ENCODE results near the gene CNTN4. TPM values are rescaled to one million over a fixed set of nuclear protein-coding genes. Genes with fewer than 3 reads are reported as not detected.

The CNTN4 gene
- total RNA-seq, 4 donors from 2014 or later: 6.6 to 10.7 (median 9.7) TPM

DNA sequence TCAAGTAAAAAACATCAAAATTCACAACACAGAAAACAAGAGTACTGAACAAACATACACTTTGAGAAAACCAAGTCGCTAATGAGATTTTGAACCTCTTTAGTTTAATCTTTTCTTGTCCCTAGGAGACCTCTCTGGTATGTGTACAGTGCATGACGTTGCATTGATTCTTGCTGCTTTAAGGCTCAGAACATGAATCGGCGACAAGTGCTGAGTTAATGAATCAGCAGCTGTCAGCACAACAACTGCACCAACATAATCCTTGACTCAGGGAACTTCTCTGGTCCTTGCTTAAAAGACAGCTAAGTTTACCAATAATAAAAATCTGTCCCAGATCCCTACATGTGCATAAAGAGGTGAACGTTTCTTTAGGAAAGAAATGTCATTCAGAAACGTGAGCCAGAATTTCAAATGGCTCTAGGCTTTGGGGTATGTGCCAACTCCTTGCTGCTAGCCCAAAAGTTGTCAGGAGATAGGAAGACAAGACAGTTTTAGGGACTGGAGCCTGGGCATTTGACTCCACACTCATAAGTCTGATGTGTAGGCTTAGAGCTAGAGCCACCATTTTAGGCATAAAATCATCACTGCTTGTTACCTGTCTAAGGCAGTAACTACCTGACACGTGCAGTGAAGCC, 924.6 kb downstream of the CNTN4 start:
- intact Hi-C loops (cut with DNase I): no loop called here
- Histone ChIP-seq H3K4me1 (no peaks in the 10 kb centered on the region), H3K9me3 (no peaks in the 10 kb centered on the region), H3K4me3 (no peak overlapping the region), H3K36me3 (no peaks in the 10 kb centered on the region), H3K27ac (replicated peaks in 1 of 4) (no peak overlapping the region), H3K27me3 (no peaks in the 10 kb centered on the region)
- TF ChIP-seq POLR2AphosphoS5 (IDR thresholded peaks at IDR 0.05) (no peak), EP300 (IDR thresholded peaks at IDR 0.05) (no peak), POLR2A (IDR thresholded peaks at IDR 0.05; ENCODE audit: low read depth) (no peak)
- TF ChIP-seq, protein P1, sequence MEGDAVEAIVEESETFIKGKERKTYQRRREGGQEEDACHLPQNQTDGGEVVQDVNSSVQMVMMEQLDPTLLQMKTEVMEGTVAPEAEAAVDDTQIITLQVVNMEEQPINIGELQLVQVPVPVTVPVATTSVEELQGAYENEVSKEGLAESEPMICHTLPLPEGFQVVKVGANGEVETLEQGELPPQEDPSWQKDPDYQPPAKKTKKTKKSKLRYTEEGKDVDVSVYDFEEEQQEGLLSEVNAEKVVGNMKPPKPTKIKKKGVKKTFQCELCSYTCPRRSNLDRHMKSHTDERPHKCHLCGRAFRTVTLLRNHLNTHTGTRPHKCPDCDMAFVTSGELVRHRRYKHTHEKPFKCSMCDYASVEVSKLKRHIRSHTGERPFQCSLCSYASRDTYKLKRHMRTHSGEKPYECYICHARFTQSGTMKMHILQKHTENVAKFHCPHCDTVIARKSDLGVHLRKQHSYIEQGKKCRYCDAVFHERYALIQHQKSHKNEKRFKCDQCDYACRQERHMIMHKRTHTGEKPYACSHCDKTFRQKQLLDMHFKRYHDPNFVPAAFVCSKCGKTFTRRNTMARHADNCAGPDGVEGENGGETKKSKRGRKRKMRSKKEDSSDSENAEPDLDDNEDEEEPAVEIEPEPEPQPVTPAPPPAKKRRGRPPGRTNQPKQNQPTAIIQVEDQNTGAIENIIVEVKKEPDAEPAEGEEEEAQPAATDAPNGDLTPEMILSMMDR (IDR thresholded peaks at IDR 0.05): no peak
- DNase-seq (ENCODE audit: extremely low spot score): no peak
- WGBS: 58% methylated on average over 7 of the region's 7 CpGs

DNA sequence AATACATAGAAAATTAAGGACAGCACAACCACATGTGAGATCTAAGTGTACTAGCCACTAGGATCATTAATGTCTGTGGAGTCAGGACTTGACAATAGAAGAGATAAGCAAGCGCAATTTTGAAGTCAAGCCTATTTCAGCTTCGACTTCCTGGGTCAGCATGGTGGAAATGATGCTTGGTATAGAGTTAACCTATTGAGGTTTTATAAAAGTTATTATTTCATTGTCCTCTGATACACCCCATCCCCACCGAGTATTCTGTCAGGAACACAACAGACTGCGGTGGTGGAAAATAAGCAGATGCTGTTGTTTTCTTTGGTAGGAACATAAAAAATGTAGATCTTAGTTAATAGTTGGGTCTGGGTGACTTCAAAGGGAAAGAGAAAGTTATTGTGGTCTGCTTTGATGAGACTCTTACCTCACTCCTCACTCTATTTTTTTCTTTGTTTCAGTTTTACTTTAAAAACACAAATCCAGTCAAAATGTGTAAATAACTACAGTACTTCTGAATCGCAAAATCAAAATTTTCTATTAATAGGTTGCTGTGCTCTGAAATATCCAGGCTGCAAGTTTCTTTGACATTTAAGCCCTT, 929.4 kb downstream of the CNTN4 start:
- WGBS: 74% methylated on average over 5 of the region's 5 CpGs
- TF ChIP-seq EP300 (IDR thresholded peaks at IDR 0.05) (no peak), POLR2AphosphoS5 (IDR thresholded peaks at IDR 0.05) (no peak), POLR2A (IDR thresholded peaks at IDR 0.05; ENCODE audit: low read depth) (no peak)
- TF ChIP-seq, protein P1 (IDR thresholded peaks at IDR 0.05): no peak
- intact Hi-C loops (cut with DNase I): no loop called here
- Histone ChIP-seq H3K4me3 (no peak overlapping the region), H3K27ac (replicated peaks in 1 of 4) (no peak overlapping the region), H3K27me3 (no peaks in the 10 kb centered on the region), H3K9me3 (no peaks in the 10 kb centered on the region), H3K36me3 (no peaks in the 10 kb centered on the region), H3K4me1 (no peaks in the 10 kb centered on the region)
- DNase-seq (ENCODE audit: extremely low spot score): no peak

DNA sequence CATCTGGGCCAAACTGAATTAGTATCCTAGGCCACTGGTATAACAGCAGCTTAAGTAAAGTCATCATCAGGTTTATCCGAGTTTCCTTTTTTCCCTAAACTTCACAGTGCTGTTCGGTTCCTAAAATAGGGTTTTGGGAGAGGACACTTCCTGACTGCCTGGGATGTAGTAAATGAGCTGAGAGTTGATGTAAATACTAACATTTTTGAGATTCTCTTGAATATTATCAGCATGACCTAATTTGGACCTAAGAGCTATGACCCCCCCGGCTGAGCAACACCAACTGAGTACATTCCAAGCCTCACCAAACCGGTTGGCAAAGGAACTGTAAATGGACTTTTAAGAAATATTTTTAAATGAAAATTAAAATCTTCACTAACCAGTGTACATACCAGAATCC, 932.7 kb downstream of the CNTN4 start:
- intact Hi-C loops (cut with DNase I): no loop called here
- WGBS: 47% methylated on average over 4 of the region's 4 CpGs
- Histone ChIP-seq H3K36me3 (no peaks in the 10 kb centered on the region), H3K9me3 (no peaks in the 10 kb centered on the region), H3K27me3 (no peaks in the 10 kb centered on the region), H3K27ac (replicated peaks in 1 of 4) (no peak overlapping the region), H3K4me3 (no peak overlapping the region), H3K4me1 (no peaks in the 10 kb centered on the region)
- TF ChIP-seq, protein P1 (IDR thresholded peaks at IDR 0.05): no peak
- TF ChIP-seq POLR2AphosphoS5 (IDR thresholded peaks at IDR 0.05) (no peak), EP300 (IDR thresholded peaks at IDR 0.05) (no peak), POLR2A (IDR thresholded peaks at IDR 0.05; ENCODE audit: low read depth) (no peak)
- DNase-seq (ENCODE audit: extremely low spot score): no peak

DNA sequence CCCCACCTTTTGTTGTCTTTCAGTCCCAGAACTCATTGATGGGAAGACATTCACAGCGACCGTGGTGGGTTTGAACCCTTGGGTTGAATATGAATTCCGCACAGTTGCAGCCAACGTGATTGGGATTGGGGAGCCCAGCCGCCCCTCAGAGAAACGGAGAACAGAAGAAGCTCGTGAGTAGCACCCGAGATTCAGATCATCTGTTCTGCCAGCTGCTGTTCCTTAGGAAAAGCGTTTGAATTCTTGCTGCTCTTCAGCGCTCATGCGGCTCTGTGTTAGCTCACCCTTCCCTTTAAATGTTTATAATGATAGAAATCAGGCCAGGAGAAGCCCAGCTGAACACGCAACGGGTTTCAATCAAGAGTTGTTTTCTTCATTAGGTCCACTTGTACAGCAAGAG, 938.5 kb downstream of the CNTN4 start:
- no peaks in the 10 kb centered on the region for H3K27me3 ChIP-seq
- peaks cover 0 to 4% (median 0%) of the 10 kb centered on the region in 4 donors for H3K36me3 ChIP-seq
- peak; percentile 74 for DNase-seq (ENCODE audit: extremely low spot score)
- TF ChIP-seq EP300 (IDR thresholded peaks at IDR 0.05) (no peak), POLR2AphosphoS5 (IDR thresholded peaks at IDR 0.05) (no peak), POLR2A (IDR thresholded peaks at IDR 0.05; ENCODE audit: low read depth) (no peak)
- TF ChIP-seq, protein P1 (IDR thresholded peaks at IDR 0.05): no peak
- intact Hi-C loops (cut with DNase I): no loop called here
- WGBS: 83% methylated on average over 13 of the region's 13 CpGs
- no peaks in the 10 kb centered on the region for H3K9me3 ChIP-seq
- no peak overlapping the region for H3K27ac ChIP-seq (replicated peaks in 1 of 4)
- H3K4me1 ChIP-seq: no peaks in the 10 kb centered on the region
- no peak overlapping the region for H3K4me3 ChIP-seq
